NCI-H2029 treated with DMSO at 0.1 percent for 48 hours (cell line): ENCODE measurements around the gene DUS2.

ENCODE experiments used
- DNase-seq: peaks from one replicate; lab custom pipeline; 2025; lab: John Stamatoyannopoulos, UW

DUS2 gene

GRCh38 chr16:68126395-68126794 is 103.3 kb downstream of the DUS2 start:
- no peak for DNase-seq

- no peak for DNase-seq
Observed at GRCh38 chr16:68128577-68129305, 105.7 kb downstream of the DUS2 start.
